Body of pancreas (tissue), 4 donors: ENCODE data around the gene GRPEL2.

Source experiments
- POLR2A ChIP-seq, 3 donors: fragments of 450-650 bp; IDR thresholded peaks; one replicate each; pipeline ENCODE4 v1.6.1; 2016; ENCODE audit warnings: antibody characterized with exemption in 3 of 3, mild to moderate bottlenecking in 2 of 3
- TF ChIP-seq, protein P1 (sequence below), 7 experiments: fragments of 450-650 bp in 4 of 7; fragments of 200-600 bp in 3 of 7; sonication (generic) in 3 of 7; IDR thresholded peaks; one replicate each; pipeline ENCODE4 v1.5.1; 2016 to 2019; ENCODE audit warnings: antibody characterized with exemption in 7 of 7

DNA sequence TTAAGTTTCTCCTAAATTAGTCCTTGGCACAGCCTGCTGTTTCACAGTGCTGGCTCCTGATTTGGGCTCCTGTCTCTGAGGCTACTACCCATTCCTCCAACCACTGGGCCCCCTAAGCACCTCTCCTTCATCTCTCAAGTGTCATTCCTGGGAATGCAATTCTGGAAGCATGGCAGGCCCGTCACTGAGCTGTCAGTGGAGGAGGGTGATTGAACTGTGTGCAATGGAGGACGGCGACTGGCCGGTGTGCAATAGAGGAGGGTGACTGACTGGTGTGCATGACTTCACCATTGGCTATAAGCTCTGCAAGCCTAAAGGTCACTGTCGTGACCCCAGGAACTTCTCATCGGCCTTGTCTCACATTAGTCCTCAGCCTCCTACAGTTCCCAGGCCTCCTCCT, 46.2 kb downstream of the GRPEL2 start:
- TF ChIP-seq, protein P1, sequence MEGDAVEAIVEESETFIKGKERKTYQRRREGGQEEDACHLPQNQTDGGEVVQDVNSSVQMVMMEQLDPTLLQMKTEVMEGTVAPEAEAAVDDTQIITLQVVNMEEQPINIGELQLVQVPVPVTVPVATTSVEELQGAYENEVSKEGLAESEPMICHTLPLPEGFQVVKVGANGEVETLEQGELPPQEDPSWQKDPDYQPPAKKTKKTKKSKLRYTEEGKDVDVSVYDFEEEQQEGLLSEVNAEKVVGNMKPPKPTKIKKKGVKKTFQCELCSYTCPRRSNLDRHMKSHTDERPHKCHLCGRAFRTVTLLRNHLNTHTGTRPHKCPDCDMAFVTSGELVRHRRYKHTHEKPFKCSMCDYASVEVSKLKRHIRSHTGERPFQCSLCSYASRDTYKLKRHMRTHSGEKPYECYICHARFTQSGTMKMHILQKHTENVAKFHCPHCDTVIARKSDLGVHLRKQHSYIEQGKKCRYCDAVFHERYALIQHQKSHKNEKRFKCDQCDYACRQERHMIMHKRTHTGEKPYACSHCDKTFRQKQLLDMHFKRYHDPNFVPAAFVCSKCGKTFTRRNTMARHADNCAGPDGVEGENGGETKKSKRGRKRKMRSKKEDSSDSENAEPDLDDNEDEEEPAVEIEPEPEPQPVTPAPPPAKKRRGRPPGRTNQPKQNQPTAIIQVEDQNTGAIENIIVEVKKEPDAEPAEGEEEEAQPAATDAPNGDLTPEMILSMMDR (IDR thresholded peaks at IDR 0.05) = no peak
- TF ChIP-seq POLR2A (IDR thresholded peaks at IDR 0.05) = no peak
